Peyer's patch (tissue), 4 donors: ENCODE measurements around the gene OR6C3. TPM values are rescaled to one million over a fixed set of nuclear protein-coding genes. Genes with fewer than 3 reads are reported as not detected.
"Not testable (repeated sequence)": the region's sequence is repeated elsewhere in the genome, so short reads cannot be mapped to it uniquely, and the experiment has no call there.

Source experiments
- DNase-seq, 3 donors: peaks; one replicate each; pipeline ENCODE4 v3.0.0-alpha.2; 2017 to 2019
- H3K27ac ChIP-seq, 4 donors: fragments of 200-600 bp; sonication (generic); one replicate each; pipeline ENCODE4 v1.5.1; 2016 to 2019
- H3K27me3 ChIP-seq, 2 donors: fragments of 200-600 bp; sonication (generic); one replicate each; pipeline ENCODE4 v1.5.1; 2019
- H3K36me3 ChIP-seq, 3 donors: fragments of 200-600 bp; sonication (generic); one replicate each; pipeline ENCODE4 v1.5.1; 2016 to 2019
- H3K4me1 ChIP-seq, 4 donors: fragments of 200-600 bp; sonication (generic); one replicate each; pipeline ENCODE4 v1.5.1; 2016 to 2019
- H3K4me3 ChIP-seq, 4 donors: fragments of 200-600 bp; sonication (generic); 1 replicate in 3 of 4; 2 replicates in 1 of 4; pipeline ENCODE4 v1.5.1; 2016 to 2019; ENCODE audit warnings: mild to moderate bottlenecking in 1 of 4
- H3K9me3 ChIP-seq, 4 donors: fragments of 200-600 bp; sonication (generic); one replicate each; pipeline ENCODE4 v1.5.1; 2016 to 2019; ENCODE audit warnings: mild to moderate bottlenecking in 1 of 4
- POLR2A ChIP-seq, 2 donors: fragments of 450-650 bp; IDR thresholded peaks; one replicate each; pipeline ENCODE4 v1.5.1; 2017; ENCODE audit warnings: antibody characterized with exemption in 2 of 2, mild to moderate bottlenecking in 2 of 2, moderate library complexity in 2 of 2
- total RNA-seq, 4 donors: library from RNA; depleted of rRNA; stranded (reverse); fragments of >200 nt; gene quantifications; one replicate each; pipeline ENCODE4 v1.1.0, GENCODE V29; 2016
- TF ChIP-seq, protein P1 (sequence below), 6 experiments: fragments of 450-650 bp in 4 of 6; fragments of 200-600 bp in 2 of 6; sonication (generic) in 1 of 6; IDR thresholded peaks; one replicate each; pipeline ENCODE4 v1.5.1; 2017 to 2019; ENCODE audit warnings: antibody characterized with exemption in 6 of 6, mild to moderate bottlenecking in 3 of 6, moderate library complexity in 1 of 6

Gene OR6C3
- not detected for total RNA-seq

DNA sequence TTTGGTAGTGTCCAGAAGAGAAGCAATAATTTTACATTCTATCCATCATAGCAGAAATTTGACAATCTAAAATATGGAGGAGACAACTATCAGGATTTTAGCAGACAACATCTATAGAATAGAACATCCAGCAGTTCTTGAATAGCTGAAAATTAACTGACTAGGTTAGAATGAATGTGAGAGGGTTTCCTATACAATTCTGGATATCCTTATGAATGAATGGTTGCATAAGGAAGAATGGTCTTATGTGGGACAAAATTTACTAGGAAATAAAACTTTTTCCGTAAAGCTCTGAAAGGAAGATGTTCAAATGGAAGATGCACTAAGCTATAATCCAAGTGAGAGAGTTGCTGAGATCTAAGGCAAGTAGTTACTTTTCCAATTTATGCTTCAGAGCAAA, at the start of gene OR6C3:
TSS of gene OR6C3 (plus strand) at position 301 of the 400 bp plus-strand sequence. CDS start 955 bp downstream, outside the sequence.
- H3K27me3 ChIP-seq: no peaks in the 10 kb centered on the region
- H3K4me1 ChIP-seq: no peaks in the 10 kb centered on the region
- no peak for DNase-seq
- H3K4me3 ChIP-seq: no peak within 1 kb of the TSS
- no peaks in the 10 kb centered on the region for H3K36me3 ChIP-seq
- H3K9me3 ChIP-seq: no peaks in the 10 kb centered on the region
- no peak for TF ChIP-seq POLR2A (IDR thresholded peaks at IDR 0.05)
- TF ChIP-seq, protein P1, sequence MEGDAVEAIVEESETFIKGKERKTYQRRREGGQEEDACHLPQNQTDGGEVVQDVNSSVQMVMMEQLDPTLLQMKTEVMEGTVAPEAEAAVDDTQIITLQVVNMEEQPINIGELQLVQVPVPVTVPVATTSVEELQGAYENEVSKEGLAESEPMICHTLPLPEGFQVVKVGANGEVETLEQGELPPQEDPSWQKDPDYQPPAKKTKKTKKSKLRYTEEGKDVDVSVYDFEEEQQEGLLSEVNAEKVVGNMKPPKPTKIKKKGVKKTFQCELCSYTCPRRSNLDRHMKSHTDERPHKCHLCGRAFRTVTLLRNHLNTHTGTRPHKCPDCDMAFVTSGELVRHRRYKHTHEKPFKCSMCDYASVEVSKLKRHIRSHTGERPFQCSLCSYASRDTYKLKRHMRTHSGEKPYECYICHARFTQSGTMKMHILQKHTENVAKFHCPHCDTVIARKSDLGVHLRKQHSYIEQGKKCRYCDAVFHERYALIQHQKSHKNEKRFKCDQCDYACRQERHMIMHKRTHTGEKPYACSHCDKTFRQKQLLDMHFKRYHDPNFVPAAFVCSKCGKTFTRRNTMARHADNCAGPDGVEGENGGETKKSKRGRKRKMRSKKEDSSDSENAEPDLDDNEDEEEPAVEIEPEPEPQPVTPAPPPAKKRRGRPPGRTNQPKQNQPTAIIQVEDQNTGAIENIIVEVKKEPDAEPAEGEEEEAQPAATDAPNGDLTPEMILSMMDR (IDR thresholded peaks at IDR 0.05): no peak
- no peak within 1 kb of the TSS for H3K27ac ChIP-seq

DNA sequence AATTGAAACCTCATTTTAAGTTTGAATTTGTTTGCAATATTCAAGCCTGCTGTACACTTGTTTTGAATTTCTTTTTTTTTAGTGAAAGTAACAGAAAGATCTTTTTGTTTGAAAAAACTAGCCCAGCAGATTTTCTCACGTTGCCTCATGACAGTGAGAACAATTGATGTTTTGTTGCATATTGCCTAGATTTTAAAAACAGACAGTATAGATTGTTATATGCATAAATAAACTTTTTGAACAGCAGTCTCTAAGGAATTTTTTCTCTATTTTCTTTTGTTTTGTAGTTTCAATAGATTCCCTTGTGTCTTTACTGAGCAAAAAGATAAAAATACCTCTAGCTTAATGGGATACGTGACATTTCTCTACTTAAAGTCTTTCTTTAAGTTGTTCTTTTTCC, 49.6 kb upstream of the OR6C3 start:
- DNase-seq: no peak
- Histone ChIP-seq H3K9me3 (no peaks in the 10 kb centered on the region), H3K36me3 (no peaks in the 10 kb centered on the region), H3K27me3 (no peaks in the 10 kb centered on the region), H3K4me3 (no peak overlapping the region), H3K27ac (no peak overlapping the region), H3K4me1 (no peaks in the 10 kb centered on the region)
- TF ChIP-seq POLR2A (IDR thresholded peaks at IDR 0.05): no peak
- TF ChIP-seq, protein P1 (IDR thresholded peaks at IDR 0.05): no peak

DNA sequence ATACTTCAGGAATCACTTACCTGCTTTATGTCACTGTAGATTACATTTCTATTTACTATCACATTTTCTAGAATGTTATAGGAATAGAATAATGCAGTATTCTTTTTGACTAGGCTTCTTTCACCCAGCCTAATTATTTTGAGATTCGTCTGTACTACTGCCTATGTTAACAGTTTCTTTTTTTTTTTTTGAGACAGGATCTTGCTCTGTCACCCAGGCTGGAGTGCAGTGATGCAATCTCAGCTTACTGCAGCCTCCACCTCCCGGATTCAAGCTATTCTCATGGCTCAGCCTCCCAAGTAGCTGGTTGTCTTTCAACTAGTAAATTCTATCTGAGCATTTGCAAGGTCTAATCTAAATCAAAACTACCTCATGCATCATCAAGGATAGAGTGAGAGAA, 40.5 kb upstream of the OR6C3 start:
- H3K27me3 ChIP-seq: no peaks in the 10 kb centered on the region
- no peak overlapping the region for H3K4me3 ChIP-seq
- no peaks in the 10 kb centered on the region for H3K9me3 ChIP-seq
- H3K27ac ChIP-seq: no peak overlapping the region
- no peaks in the 10 kb centered on the region for H3K4me1 ChIP-seq
- no peak for DNase-seq
- TF ChIP-seq POLR2A (IDR thresholded peaks at IDR 0.05): no peak
- TF ChIP-seq, protein P1 (IDR thresholded peaks at IDR 0.05): no peak
- no peaks in the 10 kb centered on the region for H3K36me3 ChIP-seq

DNA sequence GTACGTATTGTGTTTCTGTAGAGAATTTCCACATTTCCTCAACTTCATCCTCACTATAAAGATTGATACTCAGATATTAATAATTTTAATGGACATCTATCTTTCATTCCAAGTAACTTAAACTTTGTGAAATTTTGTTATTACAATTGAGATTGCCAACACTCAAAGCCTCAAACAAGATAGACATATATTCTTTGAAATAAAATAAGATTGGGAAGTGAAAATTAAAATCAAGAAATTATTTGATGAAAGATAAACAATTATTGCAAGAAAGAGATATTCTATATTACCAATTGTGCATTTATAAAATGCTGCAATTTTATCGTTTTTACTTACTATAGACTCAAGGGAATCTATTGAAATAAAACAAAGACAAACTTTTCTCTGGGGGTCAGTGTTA, 34.1 kb upstream of the OR6C3 start, which contains the start of gene OR6C6:
TSS of gene OR6C6 (minus strand) at position 101 of the 400 bp plus-strand sequence. CDS start 1,337 bp downstream, outside the sequence.
- DNase-seq: no peak
- H3K4me1 ChIP-seq: no peaks in the 10 kb centered on the region
- TF ChIP-seq, protein P1 (IDR thresholded peaks at IDR 0.05): no peak
- TF ChIP-seq POLR2A (IDR thresholded peaks at IDR 0.05): no peak
- H3K36me3 ChIP-seq: no peaks in the 10 kb centered on the region
- no peak within 1 kb of the TSS for H3K27ac ChIP-seq
- H3K9me3 ChIP-seq: no peaks in the 10 kb centered on the region
- no peaks in the 10 kb centered on the region for H3K27me3 ChIP-seq
- no peak within 1 kb of the TSS for H3K4me3 ChIP-seq

DNA sequence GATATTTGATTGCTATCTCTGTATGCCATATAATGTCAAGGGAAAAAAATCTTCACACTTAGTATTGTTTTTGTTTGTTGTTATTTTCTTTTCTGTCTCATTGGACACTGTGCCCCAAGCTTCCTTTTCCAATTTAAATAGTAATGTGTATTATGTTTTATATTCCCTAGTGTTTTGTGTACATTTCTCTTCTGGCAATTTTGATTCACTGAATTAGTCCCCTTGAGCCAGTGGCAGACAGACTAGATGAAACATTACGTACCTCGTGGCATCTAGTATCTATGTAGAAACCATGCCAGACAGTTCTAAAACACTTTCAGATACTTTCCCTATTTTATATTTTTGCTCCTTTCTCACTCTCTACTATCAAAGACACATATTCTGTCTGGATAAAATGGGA, 16.5 kb upstream of the OR6C3 start, which contains the start of gene OR6C1:
TSS of gene OR6C1 (plus strand) at position 301 of the 400 bp plus-strand sequence. CDS start 6,257 bp downstream, outside the sequence.
- Histone ChIP-seq H3K27ac (no peak within 1 kb of the TSS), H3K9me3 (no peaks in the 10 kb centered on the region), H3K27me3 (no peaks in the 10 kb centered on the region), H3K36me3 (no peaks in the 10 kb centered on the region), H3K4me3 (no peak within 1 kb of the TSS), H3K4me1 (no peaks in the 10 kb centered on the region)
- DNase-seq: no peak
- TF ChIP-seq, protein P1 (IDR thresholded peaks at IDR 0.05): no peak
- TF ChIP-seq POLR2A (IDR thresholded peaks at IDR 0.05): no peak

DNA sequence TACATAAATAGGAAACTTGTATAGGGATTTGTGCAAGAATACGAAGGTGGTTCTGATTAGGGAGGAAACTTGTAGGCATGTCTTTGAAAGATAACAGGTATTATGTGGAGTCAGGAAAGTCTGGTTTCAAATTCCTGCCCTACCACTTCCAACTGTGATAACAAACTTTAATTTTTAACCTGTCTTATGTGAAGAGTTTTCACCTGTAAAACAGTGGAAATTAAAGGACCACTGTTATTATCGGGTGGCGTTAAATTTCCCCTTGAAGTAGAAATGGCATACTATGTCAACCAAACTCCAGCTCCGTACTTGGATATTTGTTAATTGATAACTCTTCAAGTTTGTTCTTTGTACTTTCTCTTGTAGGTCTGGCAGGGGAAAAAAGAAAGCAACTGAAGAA, 10.3 kb upstream of the OR6C3 start:
- no peak for DNase-seq
- H3K27ac ChIP-seq: no peak overlapping the region
- H3K27me3 ChIP-seq: no peaks in the 10 kb centered on the region
- no peaks in the 10 kb centered on the region for H3K9me3 ChIP-seq
- no peaks in the 10 kb centered on the region for H3K4me1 ChIP-seq
- H3K36me3 ChIP-seq: no peaks in the 10 kb centered on the region
- no peak for TF ChIP-seq POLR2A (IDR thresholded peaks at IDR 0.05)
- no peak overlapping the region for H3K4me3 ChIP-seq

DNA sequence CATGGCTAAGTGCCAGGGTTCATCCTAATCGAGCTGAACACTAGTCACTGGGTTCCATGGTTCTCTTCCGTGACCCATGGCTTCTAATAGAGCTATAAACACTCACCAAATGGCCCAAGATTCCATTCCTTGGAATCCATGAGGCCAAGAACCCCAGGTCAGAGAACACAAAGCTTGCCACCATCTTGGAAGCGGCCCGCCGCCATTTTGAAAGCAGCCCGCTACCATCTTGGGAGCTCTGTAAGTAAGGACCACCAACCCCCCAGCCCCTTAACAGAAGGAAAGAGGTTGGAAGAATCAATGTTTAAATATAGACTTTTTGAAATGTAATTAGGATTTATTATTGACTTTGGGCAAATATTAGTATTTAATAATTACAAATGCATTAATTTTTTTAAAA, 4.7 kb upstream of the OR6C3 start:
- DNase-seq, H3K4me3 ChIP-seq, H3K4me1 ChIP-seq, H3K9me3 ChIP-seq, H3K27me3 ChIP-seq, H3K36me3 ChIP-seq, H3K27ac ChIP-seq: not testable (repeated sequence)
